SU-DHL-6 (cell line): ENCODE data around the gene TXNRD1.

Experiments
- H2AFZ ChIP-seq: fragments of 200-600 bp; sonication (generic); 2 replicates; pipeline ENCODE4 v1.6.1; 2014; ENCODE audit warnings: low read depth, mild to moderate bottlenecking, moderate library complexity, mixed read lengths, antibody characterized with exemption, low read length; ENCODE audit not compliant: severe bottlenecking
- H3F3A ChIP-seq: fragments of 200-600 bp; shearing (Covaris generic); 2 replicates; pipeline ENCODE4 v1.6.0; 2016; ENCODE audit warnings: antibody characterized with exemption, mild to moderate bottlenecking; ENCODE audit not compliant: insufficient read depth
- H3K27ac ChIP-seq: fragments of 200-600 bp; sonication (generic); 2 replicates; pipeline ENCODE4 v1.5.1; 2016; ENCODE audit warnings: low read depth, mild to moderate bottlenecking, low read length, moderate library complexity, mixed read lengths
- H3K27me3 ChIP-seq: fragments of 200-600 bp; sonication (generic), shearing (Covaris generic); 2 replicates; pipeline ENCODE4 v1.6.0; 2014; ENCODE audit warnings: mild to moderate bottlenecking, low read length
- H3K36me3 ChIP-seq: fragments of 200-600 bp; sonication (generic); 2 replicates; pipeline ENCODE4 v1.6.1; 2014; ENCODE audit warnings: mild to moderate bottlenecking, low read length, mixed read lengths
- H3K4me2 ChIP-seq: fragments of 300-600, 200-600 bp; shearing (Covaris generic), sonication (generic); 2 replicates; pipeline ENCODE4 v1.6.0; 2014; ENCODE audit warnings: low read length, low read depth, mild to moderate bottlenecking; ENCODE audit not compliant: poor library complexity, severe bottlenecking
- H3K4me3 ChIP-seq: fragments of 200-600 bp; sonication (generic); 2 replicates; pipeline ENCODE4 v1.5.1; 2014; ENCODE audit warnings: antibody characterized with exemption, low read length, mild to moderate bottlenecking, mixed read lengths; ENCODE audit not compliant: insufficient read depth, poor library complexity, severe bottlenecking
- H3K79me2 ChIP-seq: fragments of 200-600 bp; sonication (generic); 2 replicates; pipeline ENCODE4 v1.6.1; 2014; ENCODE audit warnings: mild to moderate bottlenecking, low read length, moderate library complexity; ENCODE audit not compliant: insufficient read depth
- H3K9ac ChIP-seq: fragments of 200-600 bp; sonication (generic); 2 replicates; pipeline ENCODE4 v1.7.0; 2014; ENCODE audit warnings: mild to moderate bottlenecking, low read length
- H3K9me2 ChIP-seq: fragments of 200-600 bp; sonication (generic); replicated peaks from 2 replicates; pipeline ENCODE4 v1.6.1; 2014; ENCODE audit warnings: low read length; ENCODE audit not compliant: insufficient read depth
- H3K9me3 ChIP-seq: fragments of 200-600 bp; sonication (generic); 2 replicates; pipeline ENCODE4 v1.6.1; 2014; ENCODE audit warnings: low read length, mixed read lengths; ENCODE audit not compliant: insufficient read depth
- H4K20me1 ChIP-seq: fragments of 200-600 bp; sonication (generic); 2 replicates; pipeline ENCODE4 v1.6.1; 2014; ENCODE audit warnings: low read depth, mild to moderate bottlenecking, antibody characterized with exemption, low read length, moderate library complexity, mixed read lengths
- EZH2phosphoT487 ChIP-seq: fragments of 200-600 bp; sonication (generic), shearing (Covaris generic); conservative IDR thresholded peaks from 2 replicates; pipeline ENCODE4 v1.6.1; 2018; ENCODE audit warnings: mild to moderate bottlenecking, antibody characterized with exemption, low read length, moderate library complexity, mixed read lengths
- TF ChIP-seq, protein P1 (sequence below): fragments of 200-600 bp; sonication (generic); IDR thresholded peaks from one replicate; pipeline ENCODE4 v1.5.1; 2017; ENCODE audit warnings: antibody characterized with exemption, mild to moderate bottlenecking, low read length, moderate library complexity; ENCODE audit not compliant: insufficient read depth, poor library complexity, severe bottlenecking

The TXNRD1 gene

DNA sequence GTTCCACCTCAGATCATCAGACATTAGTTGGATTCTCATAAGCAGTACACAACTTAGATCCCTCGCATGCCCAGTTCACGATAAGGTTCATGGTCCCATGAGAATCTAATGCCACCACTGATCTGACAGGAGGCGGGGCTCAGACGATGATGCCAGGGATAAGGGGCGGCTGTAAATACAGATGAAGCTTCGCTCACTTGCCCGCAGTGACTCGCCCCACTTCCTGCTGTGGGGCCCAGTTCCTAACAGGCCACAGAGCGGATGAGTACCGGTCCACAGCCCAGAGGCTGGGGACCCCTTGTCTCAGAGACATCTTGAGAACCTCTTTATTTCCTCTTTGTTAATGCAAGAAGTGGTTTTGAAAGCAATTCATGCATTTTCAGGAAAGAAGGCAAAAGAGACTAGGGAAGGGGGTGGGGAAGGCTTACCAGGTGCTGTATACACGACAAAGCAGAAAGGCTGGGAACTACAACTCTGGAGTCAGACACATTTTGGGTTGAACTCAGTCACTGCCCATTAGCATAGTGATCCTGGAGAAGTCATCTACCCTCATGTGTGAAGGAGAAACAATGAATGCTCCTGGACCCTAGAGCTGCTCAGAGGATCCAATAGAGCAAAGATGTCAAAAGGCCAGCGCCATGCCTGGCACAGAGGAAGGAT, 156.6 kb downstream of the TXNRD1 start:
- Histone ChIP-seq H3K79me2 (no peaks in the 10 kb centered on the region), H2AFZ (no peak overlapping the region), H3K27ac (no peak overlapping the region), H3K9me3 (peaks cover 6% of the 10 kb centered on the region; the same call in 1 of the 2 replicates), H3K4me3 (no peak overlapping the region), H3K9me2 (no peaks in the 10 kb centered on the region), H3F3A (no peaks in the 10 kb centered on the region), H3K9ac (no peak overlapping the region), H3K27me3 (no peaks in the 10 kb centered on the region), H3K4me2 (no peak overlapping the region), H4K20me1 (no peaks in the 10 kb centered on the region), H3K36me3 (no peaks in the 10 kb centered on the region)
- TF ChIP-seq, protein P1, sequence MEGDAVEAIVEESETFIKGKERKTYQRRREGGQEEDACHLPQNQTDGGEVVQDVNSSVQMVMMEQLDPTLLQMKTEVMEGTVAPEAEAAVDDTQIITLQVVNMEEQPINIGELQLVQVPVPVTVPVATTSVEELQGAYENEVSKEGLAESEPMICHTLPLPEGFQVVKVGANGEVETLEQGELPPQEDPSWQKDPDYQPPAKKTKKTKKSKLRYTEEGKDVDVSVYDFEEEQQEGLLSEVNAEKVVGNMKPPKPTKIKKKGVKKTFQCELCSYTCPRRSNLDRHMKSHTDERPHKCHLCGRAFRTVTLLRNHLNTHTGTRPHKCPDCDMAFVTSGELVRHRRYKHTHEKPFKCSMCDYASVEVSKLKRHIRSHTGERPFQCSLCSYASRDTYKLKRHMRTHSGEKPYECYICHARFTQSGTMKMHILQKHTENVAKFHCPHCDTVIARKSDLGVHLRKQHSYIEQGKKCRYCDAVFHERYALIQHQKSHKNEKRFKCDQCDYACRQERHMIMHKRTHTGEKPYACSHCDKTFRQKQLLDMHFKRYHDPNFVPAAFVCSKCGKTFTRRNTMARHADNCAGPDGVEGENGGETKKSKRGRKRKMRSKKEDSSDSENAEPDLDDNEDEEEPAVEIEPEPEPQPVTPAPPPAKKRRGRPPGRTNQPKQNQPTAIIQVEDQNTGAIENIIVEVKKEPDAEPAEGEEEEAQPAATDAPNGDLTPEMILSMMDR, result no peak
- TF ChIP-seq EZH2phosphoT487, result no peak

DNA sequence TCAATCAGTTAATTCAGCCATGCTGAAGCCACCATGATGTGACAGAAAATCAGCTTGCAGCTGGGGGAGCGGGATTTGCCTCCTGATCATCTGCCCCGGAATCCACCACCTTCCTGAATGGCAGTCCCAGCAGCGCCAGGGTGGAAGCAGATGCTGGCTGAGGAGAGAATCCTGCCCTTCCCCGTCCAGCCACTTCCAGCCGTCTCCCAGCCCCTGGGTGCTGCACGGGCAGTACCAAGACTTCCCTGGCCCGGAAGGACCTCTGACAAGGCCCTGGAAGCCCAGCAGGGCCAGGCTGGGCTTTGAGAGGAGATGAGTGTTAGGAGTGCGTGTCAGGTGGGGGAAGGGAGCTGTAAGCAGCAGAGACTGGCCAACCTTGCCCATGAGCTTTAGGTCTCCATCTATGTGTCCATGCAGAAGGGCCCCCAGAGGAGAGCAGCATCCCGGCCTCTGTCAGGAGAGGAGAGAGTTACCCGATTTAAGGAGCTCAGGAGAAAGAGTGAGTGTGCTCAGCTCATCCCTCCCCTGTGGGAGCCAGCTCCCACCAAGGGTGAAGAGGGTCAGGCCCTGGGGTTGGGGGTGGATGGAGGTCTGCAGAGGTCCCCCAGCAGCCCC, 157.2 kb downstream of the TXNRD1 start:
- H3K79me2 ChIP-seq, result no peaks in the 10 kb centered on the region
- H3K9me2 ChIP-seq, result no peaks in the 10 kb centered on the region
- peaks cover 6% of the 10 kb centered on the region; the same call in 1 of the 2 replicates for H3K9me3 ChIP-seq
- H3F3A ChIP-seq, result no peaks in the 10 kb centered on the region
- no peak overlapping the region for H2AFZ ChIP-seq
- H3K36me3 ChIP-seq, result no peaks in the 10 kb centered on the region
- H3K27ac ChIP-seq, result no peak overlapping the region
- TF ChIP-seq, protein P1, result no peak
- no peak for TF ChIP-seq EZH2phosphoT487
- no peaks in the 10 kb centered on the region for H4K20me1 ChIP-seq
- H3K27me3 ChIP-seq, result no peaks in the 10 kb centered on the region
- H3K4me3 ChIP-seq, result no peak overlapping the region
- H3K9ac ChIP-seq, result no peak overlapping the region
- H3K4me2 ChIP-seq, result no peak overlapping the region

DNA sequence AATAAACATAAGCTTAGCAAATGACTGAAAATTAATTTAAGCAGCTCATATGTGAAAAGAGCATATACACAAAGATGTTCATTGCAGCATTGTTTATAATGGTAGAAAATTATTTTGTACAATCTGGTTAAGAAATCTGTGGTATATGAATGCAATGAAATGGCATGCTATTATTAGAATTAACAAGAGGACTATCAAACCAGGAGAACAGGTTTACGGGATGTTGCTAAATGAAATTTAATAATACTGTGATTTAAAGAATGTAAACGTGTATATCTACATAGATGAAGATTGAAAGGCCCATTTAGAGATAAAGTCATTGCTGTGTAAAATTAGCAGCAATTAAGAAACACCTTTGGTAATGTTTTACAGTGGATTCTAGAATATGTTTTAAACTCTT, 158.5 kb downstream of the TXNRD1 start:
- Histone ChIP-seq H3F3A (no peaks in the 10 kb centered on the region), H3K9ac (no peak overlapping the region), H3K36me3 (no peaks in the 10 kb centered on the region), H3K4me3 (no peak overlapping the region), H3K4me2 (no peak overlapping the region), H3K79me2 (no peaks in the 10 kb centered on the region), H3K9me3 (peaks cover 6% of the 10 kb centered on the region; the same call in 1 of the 2 replicates), H3K27me3 (no peaks in the 10 kb centered on the region), H3K9me2 (no peaks in the 10 kb centered on the region), H4K20me1 (no peaks in the 10 kb centered on the region), H3K27ac (no peak overlapping the region), H2AFZ (no peak overlapping the region)
- TF ChIP-seq, protein P1, result no peak
